Right ventricle myocardium inferior (tissue), 1 donor: Measurements from ENCODE around the gene SAMD5. TPM values are rescaled to one million over a fixed set of nuclear protein-coding genes. Genes with fewer than 3 reads are reported as not detected.
A peak's percentile ranks its signal among the peaks of the same experiment; 100 is the strongest.

Experiments
- ATAC-seq: fragments of 200-7000 bp; cut with Tn5 transposase; one replicate; pipeline ENCODE4 v1.9.1; 2020; ENCODE audit warnings: mild to moderate bottlenecking, moderate library complexity
- DNase-seq: peaks from one replicate; pipeline ENCODE4 v3.0.0; 2021; ENCODE audit errors: missing footprints
- intact Hi-C: fragments of 100-400 bp; cut with DNase I; formaldehyde crosslinking; loops from one replicate; pipeline ENCODE4 v1.11.0; 2022
- total RNA-seq: library from RNA; stranded (reverse); fragmentation: NEBNext Ultra II Directional; extraction: Animal tissue kit (Norgen Biotek cat#: 25700); gene quantifications from one replicate; pipeline ENCODE4 v1.2.1, GENCODE V29; 2021
- donor health status: DM: no; HTN: yes; CAD: no; lungs with severe emphysema.

The SAMD5 gene
- total RNA-seq, 1 donor from 2014 or later, result 0.51 TPM

DNA sequence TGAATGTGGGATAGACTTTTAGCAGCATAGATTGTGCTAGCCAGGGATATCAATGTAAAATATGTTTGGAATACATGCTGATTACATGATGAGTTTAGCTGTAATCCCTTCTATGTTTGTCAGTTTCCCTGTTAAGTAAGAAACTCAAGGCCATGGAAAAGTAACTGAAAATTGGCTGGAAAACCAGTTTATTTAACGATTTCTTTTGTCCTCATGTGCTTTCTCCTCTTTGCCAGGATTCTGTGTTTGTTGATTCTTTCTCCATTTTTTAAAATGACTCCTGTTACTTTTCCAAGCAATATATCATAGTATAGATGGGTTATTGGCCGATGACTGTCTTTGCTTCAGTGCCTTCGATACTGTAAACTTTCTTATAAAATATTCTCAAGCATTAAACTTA, 87.5 kb downstream of the SAMD5 start:
- intact Hi-C loops, result no loop called here
- ATAC-seq (no peak), DNase-seq (no peak)

DNA sequence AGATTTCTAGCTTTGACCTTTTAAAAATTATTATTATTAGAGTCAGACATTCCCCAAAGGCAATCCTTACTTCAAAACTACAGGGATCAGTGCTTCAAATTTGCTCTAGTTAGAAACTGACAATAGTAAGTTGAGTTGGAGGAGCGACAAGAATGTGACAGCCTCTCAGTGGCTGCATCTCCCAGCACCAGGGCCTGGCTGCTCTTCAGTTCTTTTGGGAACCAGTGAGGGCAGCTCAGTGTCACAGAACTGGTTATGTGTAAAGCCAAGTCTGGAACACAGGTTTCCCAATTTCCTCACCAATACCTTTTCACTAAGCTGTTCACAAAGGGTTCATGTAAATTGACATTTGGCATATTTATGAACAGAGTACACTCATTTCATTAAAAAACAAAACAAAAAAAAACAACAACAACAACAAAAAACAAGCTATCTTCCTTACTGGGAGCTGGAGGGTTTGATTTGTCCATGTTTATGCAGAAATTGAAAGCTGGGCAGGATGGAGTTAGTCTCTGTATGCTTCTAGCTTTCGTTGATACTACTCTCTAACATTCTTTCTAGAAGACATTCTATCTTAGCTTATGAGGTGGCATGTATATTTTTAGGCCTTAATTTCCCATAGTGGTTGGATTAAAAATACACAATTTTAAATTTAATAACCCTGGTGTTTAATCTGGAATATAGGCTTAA, 95.0 kb downstream of the SAMD5 start:
- peak; percentile 94 for ATAC-seq
- DNase-seq, result no peak
- intact Hi-C loops, result loop anchor here (5.0 kb wide), 1 partner anchor 76 kb away; no protein-coding TSS in a partner anchor

DNA sequence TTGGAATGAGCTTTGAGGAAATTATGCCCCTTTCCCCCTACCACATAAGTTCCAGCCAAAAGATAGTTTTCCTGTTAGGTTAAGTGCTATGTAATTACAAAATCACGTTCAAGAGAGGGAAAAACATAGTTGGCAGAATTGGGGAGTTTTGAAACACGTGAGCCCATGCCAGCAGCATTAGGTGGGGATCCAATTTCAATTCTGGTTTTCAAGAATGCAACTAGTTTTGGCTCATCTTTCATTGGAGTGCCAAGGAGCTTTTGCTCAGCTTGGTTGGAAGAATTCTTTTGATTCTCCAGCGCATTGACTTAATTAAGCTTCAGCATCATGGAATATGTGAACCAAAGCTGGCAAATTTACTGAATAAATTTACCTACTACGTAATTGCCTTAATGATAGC, 95.9 kb downstream of the SAMD5 start:
- intact Hi-C loops, result loop anchor here (5.0 kb wide), 1 partner anchor 77 kb away; no protein-coding TSS in a partner anchor
- DNase-seq (no peak), ATAC-seq (no peak)

DNA sequence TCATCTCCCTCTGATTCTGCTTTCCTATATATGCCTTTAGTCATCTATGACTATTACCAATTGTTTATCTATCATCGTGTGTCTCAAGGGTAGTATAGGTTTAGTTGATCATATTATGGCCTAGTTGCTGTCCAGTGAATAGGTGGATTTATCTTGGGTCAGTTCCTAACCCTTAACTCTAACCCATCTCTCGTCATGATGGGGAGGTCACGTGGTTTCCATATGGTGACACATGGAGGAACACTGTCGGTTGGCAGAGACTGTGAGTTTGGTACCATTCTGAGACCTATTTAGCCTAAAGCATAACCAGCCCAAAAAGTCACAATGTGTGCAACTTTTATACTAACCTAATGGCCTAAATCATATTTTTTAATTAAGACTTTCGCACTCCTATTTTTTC, 103.5 kb downstream of the SAMD5 start:
- intact Hi-C loops, result loop anchor here (5.0 kb wide), 1 partner anchor 105 kb away; the partner anchor contains the start of gene SAMD5
- ATAC-seq (no peak), DNase-seq (no peak)

GRCh38 chr6:147614501-147614900, 106.0 kb downstream of the SAMD5 start:
- no peak for DNase-seq
- intact Hi-C loops, result loop anchor here (5.0 kb wide), 1 partner anchor 107 kb away; the partner anchor contains the start of gene SAMD5
- ATAC-seq, result no peak

- ATAC-seq (no peak), DNase-seq (no peak)
- intact Hi-C loops, result no loop called here
Observed at GRCh38 chr6:147615659-147616456, 107.4 kb downstream of the SAMD5 start.

- DNase-seq (no peak), ATAC-seq (no peak)
- intact Hi-C loops, result no loop called here
Observed at GRCh38 chr6:147617366-147617765, 108.9 kb downstream of the SAMD5 start.

DNA sequence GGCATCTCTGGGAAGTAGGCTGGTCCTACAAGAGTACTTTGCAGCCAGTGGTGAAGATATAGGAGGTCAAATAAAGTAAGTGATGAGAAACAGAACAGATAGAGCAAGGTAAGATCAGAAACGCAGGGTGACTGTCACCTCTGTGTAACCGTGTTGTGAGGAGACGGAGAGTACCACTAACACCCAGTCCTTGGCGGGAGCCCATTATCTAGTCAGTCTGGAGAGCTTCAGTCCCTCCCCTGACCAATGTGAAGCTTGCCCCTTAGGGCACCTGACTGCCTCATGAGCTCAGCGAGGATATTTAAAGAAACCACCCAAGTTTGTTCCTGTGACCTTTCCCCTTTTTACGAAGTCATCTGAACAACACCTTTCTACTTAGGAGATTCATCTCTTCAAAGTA, 110.0 kb downstream of the SAMD5 start:
- intact Hi-C loops, result no loop called here
- no peak for ATAC-seq

DNA sequence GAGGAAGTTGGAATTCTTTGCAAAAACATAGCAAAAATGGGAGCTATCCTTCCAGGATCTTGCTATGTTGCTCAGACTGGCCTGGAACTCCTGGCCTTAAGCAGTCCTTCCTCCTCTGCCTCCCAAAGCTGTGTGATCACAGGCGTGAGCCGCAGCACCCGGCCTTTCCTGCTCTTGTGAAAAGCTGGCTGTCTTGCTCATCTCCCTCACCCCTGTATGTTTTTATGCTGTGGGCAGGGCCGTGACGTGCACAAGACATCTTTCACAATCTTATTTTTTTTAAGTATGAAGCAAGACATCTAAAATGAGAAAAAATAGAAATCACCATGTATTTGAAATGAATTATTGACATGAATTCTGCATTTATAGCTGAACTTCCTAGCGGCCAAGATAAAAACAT, 110.4 kb downstream of the SAMD5 start:
- no peak for DNase-seq
- intact Hi-C loops, result no loop called here
- no peak for ATAC-seq

More for the DNA sequence above, 110.0 kb downstream of the SAMD5 start:
- no peak for DNase-seq
